Left kidney (tissue), 2 donors: Measurements from ENCODE around the gene HPX. TPM values are rescaled to one million over a fixed set of nuclear protein-coding genes. Genes with fewer than 3 reads are reported as not detected.

Experiments
- DNase-seq: peaks from one replicate; pipeline ENCODE4 v3.0.0-alpha.2; 2013
- polyA plus RNA-seq: library from polyadenylated mRNA; unstranded; fragments of 120-200 nt; gene quantifications from one replicate; pipeline ENCODE4 v1.2.1, GENCODE V29; 2013; ENCODE audit not compliant: insufficient read length

The HPX gene
- polyA plus RNA-seq, 1 donor = 4.8 TPM

DNA sequence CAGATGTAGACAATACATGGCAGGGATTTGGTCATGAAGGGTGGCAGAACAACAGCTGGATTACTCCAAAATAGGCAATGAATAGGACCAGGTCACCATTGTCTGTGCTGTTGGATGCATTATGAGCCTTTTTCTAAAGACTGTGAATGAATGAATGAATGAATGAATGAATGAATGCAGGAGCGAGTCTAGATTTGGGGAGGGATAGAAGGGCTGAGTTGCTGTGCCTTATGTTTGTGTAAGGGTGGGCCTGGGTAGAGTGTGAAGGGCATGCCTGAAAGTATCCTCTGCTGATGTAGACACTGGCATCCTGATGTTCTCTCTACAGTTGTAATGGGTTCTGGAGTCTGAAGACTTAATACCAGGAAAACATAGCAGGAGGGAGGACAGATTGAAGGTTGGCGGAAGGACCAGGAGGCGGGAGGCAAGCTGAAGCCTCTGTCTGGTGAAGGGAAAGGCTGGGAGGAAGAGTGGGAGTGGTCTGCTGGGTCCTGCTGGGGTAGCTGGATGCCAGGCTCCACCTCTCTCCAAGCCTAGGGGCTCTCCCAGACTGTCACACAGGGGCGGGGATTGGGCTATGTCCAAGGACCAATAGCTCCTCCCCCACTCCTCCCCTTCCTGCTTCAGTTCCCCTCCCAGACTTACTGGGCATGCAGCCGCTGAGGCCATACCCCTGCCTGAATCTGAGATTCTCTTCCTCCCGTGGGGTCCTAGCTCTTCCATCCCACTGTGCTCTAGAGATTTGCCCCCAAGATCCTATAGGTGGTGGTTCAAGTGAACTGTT, 28.1 kb upstream of the HPX start:
- DNase-seq = peak; percentile 95

DNA sequence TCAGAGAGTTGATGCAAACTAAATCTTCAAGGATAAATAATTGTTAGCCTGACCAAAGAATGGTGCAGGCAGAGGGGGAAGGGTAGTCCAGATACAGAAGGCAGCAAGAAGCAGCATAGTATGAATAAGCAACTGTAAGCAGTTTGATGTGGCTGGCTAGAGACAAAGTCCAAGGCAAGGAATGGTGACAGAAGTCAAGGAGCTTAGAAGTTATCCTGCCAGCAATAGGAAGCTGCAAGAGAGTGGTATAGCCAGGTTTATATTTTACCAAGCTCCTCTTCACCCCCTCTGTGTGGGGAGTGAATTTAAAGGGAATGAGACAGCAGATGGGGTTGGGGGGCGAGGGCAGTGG, 18.3 kb upstream of the HPX start:
- DNase-seq = no peak

DNA sequence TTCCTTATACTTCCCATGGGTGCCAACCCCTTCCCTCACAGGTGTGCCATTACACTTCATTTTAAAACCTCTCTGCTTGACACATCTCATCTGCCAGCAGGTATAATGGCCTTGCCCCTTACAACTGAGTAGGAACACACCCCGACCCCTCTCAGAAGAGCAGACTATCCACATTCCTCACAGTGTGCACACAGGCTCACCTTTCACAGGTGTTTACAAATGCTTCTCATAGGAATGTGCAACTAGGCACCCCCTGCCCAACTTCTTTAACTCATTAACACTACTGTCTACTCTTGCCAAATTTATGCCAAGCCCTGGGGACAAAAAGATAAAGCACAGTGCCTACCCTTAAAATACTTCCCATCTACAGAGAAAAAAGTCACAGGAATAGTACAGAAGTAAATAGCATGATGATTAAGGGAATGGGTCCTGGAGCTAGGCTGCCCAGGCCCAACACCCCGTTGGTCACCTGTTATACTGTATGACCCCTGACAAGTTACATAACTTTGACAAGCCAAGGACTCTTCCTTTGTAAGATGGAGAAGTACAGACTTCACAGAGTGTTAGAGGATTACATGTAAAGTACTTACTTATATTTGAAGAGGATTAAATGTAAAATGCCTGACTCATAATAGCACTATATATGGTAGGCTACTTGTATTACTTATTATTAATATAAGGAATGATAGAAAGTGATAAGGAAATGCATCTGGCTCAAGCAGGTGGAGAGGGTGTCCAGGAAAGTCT, 17.7 kb upstream of the HPX start:
- DNase-seq = no peak

DNA sequence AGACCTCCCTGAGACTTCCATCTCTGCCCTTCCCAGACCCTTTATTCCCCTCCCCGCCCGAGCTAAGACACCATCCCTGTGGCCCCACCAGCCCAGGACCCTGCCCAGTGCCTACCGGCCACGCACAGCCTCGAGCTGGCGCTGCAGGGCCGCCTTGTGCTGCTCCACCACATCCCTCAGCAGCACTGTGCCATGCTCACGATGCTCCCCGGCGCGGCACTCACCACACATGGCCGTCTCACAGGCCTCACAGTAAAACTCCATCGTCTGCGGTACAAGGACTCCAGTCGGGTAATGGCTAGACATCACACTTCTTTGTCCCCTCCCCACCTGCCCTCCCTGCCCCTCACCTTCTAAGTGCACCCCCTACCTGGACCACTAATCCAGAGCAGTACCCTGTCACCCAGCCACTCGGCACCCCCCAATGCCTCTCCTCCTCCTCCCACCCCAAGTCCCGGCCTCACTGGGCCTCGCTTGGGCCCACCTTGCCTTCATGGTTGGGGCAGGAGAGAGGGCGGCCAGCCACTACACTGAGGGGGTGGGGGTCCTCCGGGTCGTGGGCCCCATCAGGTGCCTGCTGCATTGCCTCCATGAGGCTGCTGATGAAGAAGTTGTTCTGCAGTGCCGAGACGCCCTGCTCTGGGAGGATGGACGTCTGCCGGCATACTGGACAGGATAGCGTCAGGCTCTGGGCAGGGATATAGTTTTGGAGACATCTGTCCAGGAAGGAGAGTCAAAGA, 17.0 kb upstream of the HPX start:
- DNase-seq = no peak

DNA sequence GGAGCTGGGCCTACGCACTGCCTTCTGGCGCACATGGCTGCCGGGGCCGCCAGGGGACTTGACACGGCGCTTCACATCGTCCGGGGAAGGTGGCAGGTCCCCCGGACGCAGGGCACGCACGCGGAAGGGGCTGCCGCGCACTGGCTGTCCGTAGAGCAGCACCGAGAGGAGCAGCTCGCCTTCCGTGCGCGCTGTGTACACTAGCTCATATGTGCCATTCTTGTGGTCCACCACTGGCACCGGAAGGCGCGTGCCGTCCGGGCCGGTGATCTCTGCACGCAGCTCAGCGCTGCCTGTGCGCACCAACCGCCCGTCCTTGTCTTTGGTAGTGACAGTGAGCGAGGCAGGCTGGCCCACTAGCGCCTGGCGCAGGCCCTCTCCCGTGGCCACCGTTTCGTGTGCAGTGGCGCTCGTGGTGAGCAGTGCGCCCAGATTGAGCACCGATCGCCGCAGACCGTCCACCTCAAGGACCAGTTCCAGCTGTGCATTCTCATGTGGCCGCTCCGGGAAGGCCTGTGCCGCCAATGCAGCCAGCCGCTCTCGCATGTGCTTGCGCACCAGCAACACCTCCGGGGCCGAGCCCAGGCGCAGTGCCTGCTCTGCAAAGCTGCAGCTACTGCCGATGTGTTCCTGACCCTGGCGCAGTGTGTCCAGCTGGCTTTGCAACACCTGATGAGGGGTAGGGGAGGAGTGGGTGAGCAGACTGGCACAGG, 15.7 kb upstream of the HPX start:
- DNase-seq = no peak

DNA sequence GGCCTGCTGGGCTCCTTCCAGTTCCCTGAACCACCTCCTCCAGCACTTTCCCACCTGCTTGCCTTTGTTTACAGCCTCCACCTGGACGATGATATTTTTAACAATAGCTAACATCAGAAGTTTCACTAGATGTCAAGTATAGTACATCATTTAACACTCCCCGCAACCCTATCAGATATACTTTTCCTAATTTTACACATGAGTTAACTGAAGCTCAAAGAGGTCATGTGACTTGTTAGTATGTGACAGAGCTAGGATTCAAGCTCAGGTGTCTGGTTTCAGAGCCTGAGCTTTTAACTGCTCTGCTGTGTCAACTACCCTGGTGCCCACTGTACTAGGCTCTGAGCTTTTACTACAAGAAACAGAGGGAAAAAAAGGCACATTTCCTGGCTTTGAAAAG, 14.3 kb upstream of the HPX start:
- peak; percentile 55 for DNase-seq

DNA sequence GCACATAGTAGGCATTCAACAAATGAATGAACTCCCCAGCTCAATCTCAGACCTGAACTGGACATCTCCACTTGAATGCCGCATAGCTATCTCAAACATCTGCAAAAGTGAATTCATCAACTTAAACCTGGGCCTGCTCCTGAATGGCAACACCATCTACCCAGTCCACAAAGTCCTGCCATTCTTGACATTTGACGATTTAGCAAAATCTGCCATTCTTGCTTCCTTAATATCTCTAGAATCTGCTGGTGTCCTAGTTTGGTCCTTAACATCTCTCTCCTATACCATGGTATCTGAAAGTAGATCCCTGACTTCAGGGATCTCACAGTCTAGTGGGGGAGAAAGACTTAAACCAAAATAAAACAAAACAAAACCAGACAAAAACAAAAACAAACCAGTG, 12.4 kb upstream of the HPX start:
- DNase-seq = no peak

DNA sequence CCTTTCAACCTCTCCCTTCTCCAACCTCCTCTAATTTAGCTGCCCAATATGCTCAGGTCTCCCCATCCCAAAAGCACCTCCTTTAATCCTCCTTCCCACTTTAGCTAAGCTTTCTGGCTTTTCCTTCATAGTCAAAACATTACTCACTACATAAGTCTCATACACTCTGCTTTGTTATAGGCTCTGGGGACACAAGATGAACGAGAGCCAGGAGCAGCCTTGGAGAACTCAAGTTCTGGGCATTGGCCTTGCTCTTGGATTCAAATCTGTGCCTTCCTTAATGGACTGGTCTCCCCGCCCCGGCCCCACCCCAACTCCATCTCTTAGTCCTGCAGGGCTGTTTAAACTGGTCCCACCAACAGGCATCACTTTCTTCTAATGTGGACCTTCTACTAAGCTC, 11.4 kb upstream of the HPX start:
- DNase-seq = no peak

DNA sequence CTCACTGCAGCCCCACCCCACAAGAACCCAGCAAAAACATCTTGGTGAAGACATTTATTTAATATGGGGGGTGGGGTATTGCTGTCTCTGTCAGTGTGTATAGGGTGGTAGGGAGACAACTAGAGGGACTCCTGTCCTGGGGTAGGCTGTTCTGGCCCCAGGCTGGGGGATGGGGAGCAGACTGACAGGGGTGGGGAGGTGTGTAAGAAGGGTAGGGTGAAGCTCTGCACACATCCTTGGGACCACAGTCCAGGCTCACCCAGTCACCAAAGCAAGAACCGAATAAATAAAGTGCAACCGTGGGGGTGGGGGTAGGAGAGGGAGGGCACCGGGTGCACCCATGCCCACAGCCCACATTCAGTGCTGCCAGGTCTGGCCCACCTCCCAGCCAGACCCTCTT, 7.8 kb upstream of the HPX start:
- no peak for DNase-seq

DNA sequence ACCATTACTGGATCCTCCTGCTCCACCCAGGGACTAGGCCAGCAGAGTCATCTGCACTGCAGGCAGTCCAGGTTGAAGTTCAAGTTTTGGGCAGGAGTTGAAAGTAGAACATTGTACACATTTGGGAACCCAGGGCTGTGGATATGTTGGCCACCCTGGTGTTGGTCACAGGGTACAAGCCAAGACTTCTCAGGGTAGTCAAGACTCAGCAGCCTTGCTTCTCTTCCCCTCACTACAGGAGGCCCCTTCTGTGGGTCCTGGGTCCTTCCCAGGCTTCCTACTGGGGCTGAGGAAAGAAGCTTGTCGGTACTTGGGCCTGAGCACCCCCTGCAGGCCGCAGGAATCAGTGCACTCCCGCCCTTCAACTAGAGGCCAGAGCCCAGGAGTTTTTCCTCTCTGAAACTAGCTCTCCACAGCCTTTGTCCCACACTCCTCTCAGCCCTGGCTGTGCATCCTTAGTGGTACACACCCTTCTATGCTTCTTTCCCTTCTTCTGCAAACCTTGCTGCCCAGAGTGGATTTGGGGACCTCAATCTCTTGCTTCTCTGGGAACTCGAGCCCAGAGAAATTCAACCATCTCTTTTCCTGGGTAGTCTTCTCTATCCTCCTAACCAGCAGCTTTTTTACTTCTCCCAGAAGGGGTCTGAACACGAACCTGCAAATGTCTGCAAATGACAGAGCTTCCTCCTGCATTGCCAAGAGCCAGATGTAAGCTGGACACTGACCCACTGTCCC, 2.6 kb upstream of the HPX start:
- peak; percentile 30 for DNase-seq

DNA sequence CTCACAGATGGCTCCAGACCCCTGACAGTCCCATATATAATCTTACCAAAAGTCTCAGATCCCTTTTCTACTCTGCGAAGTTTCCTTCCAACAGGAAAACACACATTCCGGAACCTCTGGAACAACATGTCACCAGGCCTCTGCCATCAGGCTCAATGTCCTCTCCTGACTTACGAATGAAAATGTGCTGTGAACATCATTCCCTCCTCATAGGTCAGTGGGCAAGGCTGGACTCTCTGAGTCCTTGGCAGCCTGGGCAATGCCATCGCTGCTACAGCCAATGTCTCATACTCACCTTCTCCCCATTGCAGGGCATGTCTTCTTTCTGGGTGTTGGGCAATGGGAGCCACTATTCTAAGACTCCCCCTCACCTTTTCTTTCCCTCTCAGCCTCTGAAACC, 1.7 kb upstream of the HPX start:
- no peak for DNase-seq

DNA sequence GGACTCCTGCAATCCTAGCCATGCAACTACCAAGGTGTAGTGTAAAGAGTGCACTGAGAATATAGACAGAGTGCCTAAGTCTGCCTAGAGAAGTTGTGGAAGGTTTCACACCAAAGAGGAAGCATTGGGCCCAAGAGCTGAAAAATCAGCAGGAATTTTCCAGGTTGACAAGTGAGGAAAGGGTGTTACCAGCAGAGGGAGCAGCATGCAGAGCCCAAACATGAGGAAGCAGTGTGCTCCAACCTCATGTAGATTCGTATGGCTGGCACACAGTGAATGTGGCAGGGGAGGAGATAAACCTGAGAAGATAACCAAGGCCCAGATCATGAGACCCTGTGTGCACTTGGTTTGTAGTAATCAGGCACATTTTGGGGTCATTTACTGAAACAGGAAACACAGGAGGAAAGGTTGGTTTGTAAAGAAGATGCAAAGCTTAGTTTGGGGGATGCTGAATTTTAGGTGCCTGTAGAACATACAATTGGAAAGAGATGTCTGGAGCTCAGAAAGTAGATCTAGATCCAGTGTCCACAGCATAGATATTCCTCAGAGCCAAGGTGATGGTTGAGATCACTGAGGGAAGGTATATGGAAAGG, 1.7 kb downstream of the HPX start:
- DNase-seq = peak; percentile 42

DNA sequence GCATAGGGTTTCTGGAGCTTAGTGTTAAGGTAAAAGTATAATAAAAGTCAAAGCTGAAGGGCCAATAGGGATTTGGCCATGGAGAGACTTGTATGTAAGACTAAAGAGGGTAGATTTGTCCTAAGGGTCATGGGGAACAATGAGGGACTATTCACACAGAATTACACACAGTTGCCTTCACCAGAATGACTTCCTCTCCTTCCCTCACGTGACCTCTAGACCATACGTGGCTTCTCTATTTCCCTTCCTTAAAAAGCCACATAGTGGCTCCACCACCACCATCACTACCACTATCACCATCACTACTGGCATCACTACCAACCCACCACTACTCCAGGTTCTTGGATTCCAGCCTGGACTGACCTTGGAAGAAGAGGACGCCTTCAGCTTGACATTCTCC, 2.8 kb downstream of the HPX start:
- no peak for DNase-seq

DNA sequence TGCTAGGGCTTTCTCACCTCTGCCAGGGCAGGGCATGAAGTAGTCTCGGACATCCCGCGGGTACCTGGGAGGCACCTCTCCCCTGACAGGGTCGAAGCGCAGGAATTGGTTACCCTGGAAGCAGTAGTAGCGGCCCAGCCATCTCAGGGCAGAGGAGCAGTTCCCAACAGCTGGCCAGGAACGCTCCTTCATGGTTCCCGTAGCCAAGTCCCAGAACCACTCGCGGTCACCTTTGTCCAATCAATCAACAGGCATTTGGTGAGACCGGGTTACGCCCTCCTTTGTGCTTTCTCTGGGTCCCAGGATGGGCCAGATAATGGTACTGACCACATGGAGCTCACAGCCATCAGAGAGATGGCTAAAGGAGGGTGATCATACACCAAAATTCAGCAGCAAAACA, 3.4 kb downstream of the HPX start:
- no peak for DNase-seq

DNA sequence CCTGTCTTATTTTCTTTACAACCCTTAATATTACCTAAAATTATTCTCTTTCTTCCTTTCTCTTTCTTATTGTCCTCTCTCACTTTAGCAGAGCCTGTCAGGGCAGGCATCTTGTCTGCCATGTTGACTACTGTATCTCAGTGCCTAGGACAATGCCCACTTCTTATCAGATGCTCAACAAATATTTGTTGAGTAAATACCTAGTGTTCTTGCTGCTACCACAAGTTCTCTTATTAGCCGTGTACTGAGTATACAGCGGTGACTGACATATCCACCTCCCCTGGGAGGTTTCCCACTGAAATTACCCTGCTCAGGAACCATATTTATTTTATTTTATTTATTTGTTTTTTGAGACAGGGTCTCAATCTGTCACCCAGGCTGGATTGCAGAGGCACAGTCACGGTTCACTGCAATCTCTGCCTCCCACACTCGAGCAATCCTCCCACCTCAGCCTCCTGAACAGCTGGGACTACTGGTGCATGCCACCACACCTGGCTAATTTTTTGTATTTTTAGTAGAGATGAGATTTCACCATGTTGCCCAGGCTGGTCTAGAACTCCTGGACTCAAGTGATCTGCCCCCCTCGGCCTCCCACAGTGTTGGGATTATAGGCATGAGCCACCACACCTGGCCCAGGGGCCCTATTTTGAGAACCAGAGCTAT, 6.7 kb downstream of the HPX start:
- DNase-seq = no peak

DNA sequence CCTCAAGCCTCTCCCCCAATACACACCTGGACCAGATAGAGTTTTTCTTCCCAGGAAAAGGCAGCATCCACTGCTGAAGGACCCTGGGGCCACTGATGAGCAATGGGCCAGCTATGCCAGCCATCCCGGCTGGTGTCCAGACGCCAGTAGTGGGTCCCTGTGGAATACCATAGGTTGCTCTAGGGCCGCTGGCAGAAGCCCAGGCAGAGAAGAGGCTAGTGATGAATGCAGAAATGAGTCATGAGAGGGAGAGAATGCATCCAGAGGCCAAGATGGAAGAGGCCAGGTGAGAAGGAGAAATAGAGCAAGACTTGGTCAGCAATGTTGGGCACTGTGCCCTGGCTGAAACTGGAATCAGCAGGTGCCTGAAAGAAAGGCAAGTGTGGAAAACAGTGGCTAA, 8.9 kb downstream of the HPX start:
- DNase-seq = no peak

DNA sequence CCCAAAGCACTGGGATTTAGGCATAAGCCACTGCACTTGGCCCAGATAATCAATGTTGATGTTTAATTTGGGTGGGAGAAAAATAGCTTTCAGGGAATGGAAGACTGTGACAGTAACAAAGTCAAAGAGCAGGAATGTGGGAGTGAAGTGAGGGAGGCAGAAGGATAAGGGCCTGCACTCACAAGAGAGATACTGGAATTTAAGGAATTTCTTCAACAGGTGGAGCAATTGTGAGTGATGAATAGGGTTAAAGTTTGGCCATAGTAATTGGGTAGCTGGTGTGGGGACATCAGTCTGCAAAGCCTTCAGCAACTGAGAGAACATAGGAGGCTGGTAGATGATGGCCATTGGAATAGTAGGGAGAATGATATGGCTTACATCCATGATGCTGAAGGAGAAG, 13.3 kb downstream of the HPX start:
- no peak for DNase-seq

DNA sequence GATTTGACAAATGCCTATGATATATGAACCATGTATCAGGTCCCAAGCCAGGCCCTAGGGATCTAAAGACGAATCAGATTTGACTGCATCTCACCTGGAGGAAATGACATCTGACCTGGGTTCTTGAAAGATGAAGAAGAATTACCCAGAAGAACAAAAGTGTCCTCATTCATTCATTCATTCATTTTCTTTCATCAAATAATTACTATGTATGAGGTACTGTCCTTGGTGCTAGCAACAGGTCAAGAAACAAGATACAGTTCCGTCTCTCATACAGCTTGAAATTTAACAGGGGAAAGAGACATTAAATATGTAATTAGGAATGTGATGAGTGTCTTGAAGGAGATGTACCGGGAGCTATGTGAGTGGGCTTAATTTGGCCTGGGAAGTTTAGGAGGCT, 20.1 kb downstream of the HPX start:
- DNase-seq = no peak

DNA sequence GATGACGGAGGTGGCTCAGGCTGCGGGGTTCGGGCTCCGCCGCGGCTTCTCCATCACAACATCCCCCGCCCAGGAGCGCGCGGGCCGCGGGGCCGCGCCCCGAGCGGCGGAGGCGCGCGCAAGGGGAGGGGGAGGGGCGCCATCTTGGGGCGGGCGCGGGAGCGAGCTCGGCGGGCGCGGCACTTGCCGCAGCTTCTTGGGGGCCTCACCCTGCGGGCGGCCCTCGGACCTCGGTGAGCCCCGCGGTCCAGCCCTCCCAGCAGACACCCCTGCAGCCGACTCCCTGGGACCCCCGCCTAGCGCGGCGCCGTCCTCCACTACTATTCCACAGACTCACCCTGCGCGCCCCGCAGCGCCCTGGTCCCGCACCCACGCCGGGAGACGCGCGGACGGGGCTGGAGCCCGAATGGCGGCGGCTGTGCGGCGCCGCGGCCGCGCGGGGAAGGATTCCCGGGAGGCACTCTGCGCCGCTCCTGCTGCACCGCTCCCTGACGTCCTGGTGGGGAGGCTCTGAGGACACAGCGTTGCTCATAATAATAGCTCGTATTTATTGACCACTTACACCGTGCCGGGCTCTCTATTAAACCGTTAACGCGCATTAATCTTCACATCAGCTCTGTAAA, 21.7 kb downstream of the HPX start, which contains the start of gene APBB1:
Gene APBB1 (minus strand): TSS at position 86 of the 623 bp plus-strand sequence. CDS start 7,747 bp downstream, outside the sequence.
- peak; percentile 68 for DNase-seq

DNA sequence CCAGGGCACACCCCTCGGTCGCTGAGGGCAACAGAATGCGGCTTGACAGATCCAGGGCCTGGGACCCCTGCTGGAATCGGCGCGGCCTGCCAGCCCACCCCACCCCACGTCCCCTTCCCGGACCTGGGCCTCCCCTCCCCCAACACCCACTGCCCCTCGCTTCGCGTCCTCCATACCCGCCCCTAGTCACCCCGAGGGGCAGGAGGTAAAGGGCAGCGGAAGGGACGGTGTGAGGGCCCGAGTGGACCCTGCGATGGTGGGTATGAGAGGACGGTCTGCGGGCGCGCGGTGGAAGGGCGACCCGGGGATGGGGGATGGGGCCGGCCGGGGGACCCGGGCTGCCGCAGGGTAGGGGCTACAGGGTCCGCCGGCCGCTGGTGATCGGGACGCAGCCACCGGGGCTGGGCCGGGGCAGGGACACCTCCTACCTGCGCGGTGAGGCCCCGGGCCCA, 22.2 kb downstream of the HPX start:
- peak; percentile 17 for DNase-seq
